ENCODE results near the gene KLRB1. TPM values are rescaled to one million over a fixed set of nuclear protein-coding genes. Genes with fewer than 3 reads are reported as not detected.
"Not testable (repeated sequence)": the region's sequence is repeated elsewhere in the genome, so short reads cannot be mapped to it uniquely, and the experiment has no call there.

Gene KLRB1
- 8.1 TPM for polyA plus RNA-seq (ENCODE audit: insufficient read length)
- long read RNA-seq, donor 1, partial matches to known transcripts, result 0 of 4 reads
- long read RNA-seq, donor 1, other reads (novel, unspliced or antisense), result 0 of 4 reads
- long read RNA-seq, donor 2, partial matches to known transcripts, result 0 of 4 reads
- long read RNA-seq, donor 2, other reads (novel, unspliced or antisense), result 0 of 4 reads
- long read RNA-seq, donor 3, partial matches to known transcripts, result 0 of 4 reads
- long read RNA-seq, donor 3, other reads (novel, unspliced or antisense), result 0 of 4 reads
- long read RNA-seq, donor 4, partial matches to known transcripts, result 0 of 4 reads
- long read RNA-seq, donor 4, other reads (novel, unspliced or antisense), result 0 of 4 reads
- long read RNA-seq, donor 5, transcript KLRB1-201 (6 exons, 1,448 nt), result major isoform, 16 of 22 reads
- long read RNA-seq, donor 5, partial matches to known transcripts, result 6 of 22 reads
- long read RNA-seq, donor 5, other reads (novel, unspliced or antisense), result 0 of 22 reads
- long read RNA-seq, donor 6, partial matches to known transcripts, result 0 of 2 reads
- long read RNA-seq, donor 6, other reads (novel, unspliced or antisense), result 0 of 2 reads
- long read RNA-seq, donor 7, transcript KLRB1-201 (6 exons, 1,448 nt), result major isoform, 9 of 15 reads
- long read RNA-seq, donor 7, partial matches to known transcripts, result 6 of 15 reads
- long read RNA-seq, donor 7, other reads (novel, unspliced or antisense), result 0 of 15 reads
- long read RNA-seq, donor 8, partial matches to known transcripts, result 0 of 4 reads
- long read RNA-seq, donor 8, other reads (novel, unspliced or antisense), result 0 of 4 reads

DNA sequence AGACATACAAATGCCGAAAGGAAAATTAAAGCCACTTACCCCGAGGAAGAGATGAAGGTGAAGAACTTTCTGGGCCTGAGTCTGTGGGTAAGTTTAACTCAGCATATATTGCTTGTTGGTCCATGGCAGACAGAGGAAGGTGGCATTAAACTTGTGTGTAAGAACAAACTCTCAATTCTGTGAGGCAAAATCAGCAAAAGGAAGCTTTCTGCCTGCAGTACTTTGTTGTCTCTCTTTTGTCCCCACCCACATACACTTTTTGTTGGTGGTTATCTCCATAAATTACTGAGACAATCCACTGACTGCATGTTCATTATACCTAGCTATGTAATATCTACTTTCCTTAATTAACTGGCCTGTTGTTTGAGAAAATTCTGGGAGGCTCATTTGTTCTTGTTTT is at the start of gene KLRB1:
KLRB1 (minus strand) TSS at position 201 of the 400 bp plus-strand sequence; CDS start at position 124, 77 bp downstream.
- DNase-seq, result no peak

- no peak for DNase-seq
Measured at GRCh38 chr12:9651265-9651729, 43.6 kb upstream of the KLRB1 start.

GRCh38 chr12:9650151-9650576 is 42.4 kb upstream of the KLRB1 start:
- DNase-seq, result no peak

DNA sequence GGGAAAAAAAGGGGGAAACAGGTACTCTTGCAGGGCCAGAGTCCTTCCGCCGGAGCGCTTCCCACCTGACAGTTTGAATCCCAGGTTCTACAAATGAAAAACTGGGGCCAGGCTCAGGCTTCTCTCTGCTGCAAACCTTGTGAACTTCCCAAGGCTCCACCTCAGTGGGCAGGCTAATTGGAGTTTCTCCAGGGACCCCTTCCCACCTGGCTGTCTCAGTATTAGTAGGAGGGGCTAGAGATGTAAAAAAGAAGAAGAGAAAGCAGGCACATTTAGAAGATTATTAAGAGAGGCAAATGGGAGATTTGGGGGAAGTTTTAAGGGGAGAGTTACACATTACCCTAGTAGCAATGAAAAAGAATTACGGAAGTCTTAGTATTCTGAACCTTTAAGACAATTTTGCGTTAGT is 41.8 kb upstream of the KLRB1 start:
- peak; percentile 34 for DNase-seq

- peak; percentile 8 for DNase-seq
Measured at GRCh38 chr12:9648701-9649531, 41.2 kb upstream of the KLRB1 start.

GRCh38 chr12:9647825-9648700 is 40.3 kb upstream of the KLRB1 start:
- peak; percentile 83 for DNase-seq

DNA sequence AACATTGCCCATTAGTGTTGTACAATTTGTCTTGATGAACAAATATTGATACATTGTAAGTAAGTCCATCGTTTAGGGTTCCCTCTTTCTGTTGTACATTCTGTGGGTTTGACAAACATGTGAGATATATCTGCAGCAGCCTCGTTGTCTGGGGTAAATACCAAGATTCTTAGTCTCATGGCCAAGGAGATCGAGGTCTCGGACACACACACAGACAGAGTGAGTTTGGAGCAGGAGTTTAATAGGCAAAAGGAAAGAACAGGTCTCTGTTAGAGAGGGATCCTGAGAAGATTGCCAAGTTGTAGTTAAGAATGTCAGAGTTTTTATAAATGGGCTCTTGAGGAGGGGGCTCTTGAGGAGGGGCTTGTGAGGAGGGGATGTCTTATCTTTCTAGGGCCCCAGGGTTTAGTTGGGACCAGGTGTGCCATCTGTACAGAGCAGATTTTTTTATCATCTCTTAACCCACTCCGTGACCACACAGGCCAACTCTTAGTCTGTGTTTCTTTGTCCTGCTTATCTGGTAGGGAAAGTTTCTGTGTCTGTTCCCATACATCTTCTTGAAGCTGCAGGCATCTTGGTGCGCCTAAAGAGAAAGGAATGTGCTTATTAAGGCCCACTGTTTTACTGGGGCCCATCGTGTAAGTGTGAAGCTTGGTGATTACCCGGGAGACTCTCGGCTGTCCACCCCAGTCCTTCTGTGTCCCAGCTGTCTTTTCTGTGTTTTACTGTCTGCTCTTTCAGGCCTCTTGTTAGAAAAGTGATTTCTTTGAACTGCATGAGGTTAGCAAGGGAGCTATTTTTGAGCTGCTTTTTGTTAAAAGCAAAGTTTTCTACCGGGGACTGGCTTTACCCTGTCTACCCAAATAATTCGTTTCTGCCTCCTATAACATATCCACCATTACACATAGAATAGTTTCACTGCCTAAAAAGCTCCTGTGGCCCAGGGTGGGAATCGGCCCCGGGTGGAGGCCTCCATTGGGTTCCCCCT is 39.4 kb upstream of the KLRB1 start:
- DNase-seq, result peak; percentile 24

GRCh38 chr12:9644985-9645551 is 37.4 kb upstream of the KLRB1 start:
- not testable (repeated sequence) for DNase-seq

DNA sequence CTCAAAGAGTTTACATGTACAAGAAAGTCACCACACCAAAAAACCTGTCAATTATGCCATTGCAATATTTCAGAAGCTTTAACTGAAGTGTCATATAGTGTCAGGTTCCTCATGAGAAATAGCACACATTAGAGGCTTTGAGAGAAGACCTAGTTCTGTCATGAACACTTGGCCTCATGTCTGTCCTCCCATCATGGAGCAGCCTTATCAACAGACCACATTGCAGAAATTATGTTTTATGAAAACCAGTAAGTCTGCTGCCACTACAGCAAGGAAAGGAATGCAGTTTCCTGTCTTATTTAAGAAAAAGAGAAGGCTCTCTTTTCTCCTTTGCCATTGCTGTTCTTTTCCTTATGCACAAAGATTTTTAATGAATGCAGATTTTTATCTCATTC is 35.5 kb upstream of the KLRB1 start:
- no peak for DNase-seq

- DNase-seq, result no peak
Measured at GRCh38 chr12:9642606-9643265, 35.0 kb upstream of the KLRB1 start.

DNA sequence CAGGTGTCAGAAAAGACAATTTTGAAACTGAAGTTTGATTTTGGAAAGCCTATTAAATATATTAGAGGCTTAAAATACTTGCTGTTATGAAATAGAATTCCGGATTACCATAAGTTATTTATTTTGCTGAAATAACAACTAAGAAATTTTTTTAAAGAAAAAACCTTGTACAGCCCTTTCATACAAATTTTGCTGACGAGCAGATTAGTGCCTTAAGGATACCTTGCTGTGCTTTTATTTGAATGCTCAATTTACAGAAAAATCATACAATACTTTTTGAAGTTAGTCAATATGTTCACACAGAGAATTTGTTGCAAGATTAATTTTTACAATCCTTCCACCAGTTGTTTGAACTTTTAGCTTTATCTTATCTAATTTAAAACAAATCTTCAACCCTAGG is 32.3 kb upstream of the KLRB1 start:
- DNase-seq, result no peak

GRCh38 chr12:9636851-9637206 is 29.1 kb upstream of the KLRB1 start:
- no peak for DNase-seq

DNA sequence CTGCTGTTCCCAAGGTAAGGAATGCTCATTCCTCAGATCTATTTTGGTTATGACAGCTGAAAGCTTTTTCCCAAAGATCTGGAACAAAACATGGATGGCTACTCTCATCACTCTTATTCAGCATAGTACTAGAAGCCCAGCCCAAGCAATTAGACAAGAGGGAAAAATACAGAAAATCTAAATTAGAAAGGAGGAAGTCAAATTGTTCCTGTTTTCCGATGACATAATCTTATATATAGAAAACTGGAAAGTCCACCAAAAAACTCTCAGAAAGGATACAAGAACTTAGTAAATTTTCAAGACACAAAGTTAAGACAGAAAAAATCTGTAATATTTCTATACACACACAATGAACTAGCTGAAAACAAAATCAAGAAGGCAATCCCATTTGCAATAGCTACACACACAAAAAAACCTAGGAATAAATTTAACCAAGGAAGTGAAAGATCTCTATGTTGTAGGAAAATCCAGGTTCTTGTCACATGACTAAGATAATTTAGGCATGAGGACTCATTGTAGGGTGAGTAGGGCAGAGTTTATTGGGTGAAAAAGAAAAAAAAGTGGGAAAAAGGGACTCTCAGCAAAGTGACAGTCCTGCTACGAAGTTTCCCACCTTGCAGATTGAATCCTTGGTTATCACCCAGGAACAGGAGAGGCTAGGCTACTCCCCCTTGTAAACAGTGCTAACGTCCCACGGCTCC is 28.6 kb upstream of the KLRB1 start:
- no peak for DNase-seq

- no peak for DNase-seq
Measured at GRCh38 chr12:9634969-9635754, 27.4 kb upstream of the KLRB1 start.

DNA sequence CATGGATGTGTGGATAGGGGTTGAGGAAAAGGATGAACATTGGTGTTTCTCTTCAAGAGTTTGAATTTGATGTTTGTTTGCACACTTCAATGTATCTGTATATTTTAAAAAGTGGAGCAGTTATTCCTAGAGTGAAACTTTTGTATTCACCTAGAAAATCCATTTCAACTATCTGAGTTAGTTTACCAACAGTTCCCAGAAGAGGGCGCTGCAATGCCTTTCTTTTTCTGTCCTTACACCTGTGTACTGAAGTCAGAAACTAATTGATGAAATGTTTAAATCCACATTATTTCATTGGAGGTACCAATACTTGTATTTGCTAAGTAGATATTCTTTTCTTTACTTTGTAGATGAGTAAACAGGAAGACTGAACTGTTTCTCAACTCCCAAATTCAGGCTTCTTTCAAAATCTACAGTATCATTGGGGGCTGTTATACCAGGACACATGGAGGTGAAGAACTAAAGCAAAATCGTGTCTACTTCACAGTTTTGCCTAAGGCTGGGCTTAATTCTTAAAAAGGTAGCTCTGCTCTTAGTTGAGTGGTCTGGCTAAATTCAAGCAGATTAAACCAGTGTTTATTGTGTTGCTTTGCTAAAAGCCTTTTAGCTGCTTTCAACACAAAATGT is 26.6 kb upstream of the KLRB1 start:
- DNase-seq, result peak; percentile 15

GRCh38 chr12:9632766-9633165 is 25.1 kb upstream of the KLRB1 start:
- no peak for DNase-seq

DNA sequence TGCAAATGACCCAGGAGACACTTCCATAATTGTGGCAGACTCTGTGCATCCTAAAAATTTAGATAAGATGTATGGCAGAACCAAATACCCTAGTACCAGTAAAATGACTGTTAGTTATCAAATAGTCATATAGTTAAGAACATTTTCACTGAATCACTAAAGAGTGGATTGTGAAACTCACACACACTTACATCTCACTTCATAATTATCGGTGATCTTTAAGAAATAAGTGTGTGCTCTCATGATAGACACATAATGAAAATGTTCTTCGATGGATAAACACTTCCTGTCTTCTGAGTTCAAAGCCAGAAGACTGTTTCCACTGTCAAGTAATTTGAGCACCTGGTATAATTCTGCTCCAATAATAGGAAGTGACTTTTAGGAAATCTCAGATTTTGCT is 19.1 kb upstream of the KLRB1 start:
- DNase-seq, result no peak
